GM21737 (cell line): Measurements from ENCODE around the gene ZNF280B.
"Not testable (repeated sequence)": the region's sequence is repeated elsewhere in the genome, so short reads cannot be mapped to it uniquely, and the experiment has no call there.

Source experiments
- ATAC-seq: cut with Tn5 transposase; IDR thresholded peaks from one replicate; pipeline ENCODE4 v1.9.1; 2021; ENCODE audit warnings: mild to moderate bottlenecking, moderate library complexity; ENCODE audit not compliant: unreplicated experiment

The ZNF280B gene

GRCh38 chr22:22467112-22467511 lies 41.4 kb downstream of the ZNF280B start:
- no peak for ATAC-seq

GRCh38 chr22:22465782-22466181 lies 42.8 kb downstream of the ZNF280B start:
- ATAC-seq, result no peak

- ATAC-seq, result no peak
Measured at GRCh38 chr22:22465094-22465602, 43.4 kb downstream of the ZNF280B start.

GRCh38 chr22:22464541-22465054 lies 43.9 kb downstream of the ZNF280B start:
- no peak for ATAC-seq

- ATAC-seq, result no peak
Measured at GRCh38 chr22:22463855-22464540, 44.5 kb downstream of the ZNF280B start.

GRCh38 chr22:22462813-22463567 lies 45.6 kb downstream of the ZNF280B start:
- no peak for ATAC-seq

- no peak for ATAC-seq
Measured at GRCh38 chr22:22461583-22461982, 47.0 kb downstream of the ZNF280B start.

- ATAC-seq, result no peak
Measured at GRCh38 chr22:22461111-22461510, 47.4 kb downstream of the ZNF280B start.

GRCh38 chr22:22460635-22461034 lies 47.9 kb downstream of the ZNF280B start:
- ATAC-seq, result no peak

- no peak for ATAC-seq
Measured at GRCh38 chr22:22460060-22460459, 48.5 kb downstream of the ZNF280B start.

GRCh38 chr22:22458896-22459588 lies 49.5 kb downstream of the ZNF280B start:
- ATAC-seq, result no peak

- ATAC-seq, result no peak
Measured at GRCh38 chr22:22458387-22458786, 50.2 kb downstream of the ZNF280B start.

GRCh38 chr22:22454997-22455396 lies 53.5 kb downstream of the ZNF280B start:
- no peak for ATAC-seq

GRCh38 chr22:22452996-22453686 lies 55.4 kb downstream of the ZNF280B start:
- no peak for ATAC-seq

GRCh38 chr22:22452211-22452610 lies 56.3 kb downstream of the ZNF280B start:
- ATAC-seq, result no peak

- peak; percentile 98 for ATAC-seq
Measured at GRCh38 chr22:22450343-22450839, 58.2 kb downstream of the ZNF280B start.

GRCh38 chr22:22449819-22450218 lies 58.7 kb downstream of the ZNF280B start:
- ATAC-seq, result peak; percentile 26

- no peak for ATAC-seq
Measured at GRCh38 chr22:22446517-22446916, 62.0 kb downstream of the ZNF280B start.

GRCh38 chr22:22444007-22444589 lies 64.4 kb downstream of the ZNF280B start:
- ATAC-seq, result not testable (repeated sequence)
